ENCODE data around the gene GON7. TPM values are rescaled to one million over a fixed set of nuclear protein-coding genes. Genes with fewer than 3 reads are reported as not detected.

GON7 gene
- total and polyA plus RNA-seq, 11 donors = 10.3 to 27.4 (median 17.2) TPM

- no peak overlapping the region for H3K4me3 ChIP-seq
- peak overlapping the region in 2 of 12 donors; percentile 66 to 93 for H3K27ac ChIP-seq
- WGBS, 4 donors = 96 to 97% (median 97%) methylated on average over 3 of the region's 3 CpGs
- TF ChIP-seq CTCF (IDR thresholded peaks at IDR 0.05) (no peak), POLR2A (IDR thresholded peaks at IDR 0.05) (no peak)
- no peaks in the 10 kb centered on the region for H3K9me3 ChIP-seq
- intact Hi-C loops (cut with DNase I) = no loop called here
- peaks cover 0 to 57% (median 39%) of the 10 kb centered on the region in 9 donors for H3K36me3 ChIP-seq
- no peaks in the 10 kb centered on the region for H3K27me3 ChIP-seq
- ATAC-seq = no peak
- DNase-seq = no peak
- peaks cover 0 to 37% (median 23%) of the 10 kb centered on the region in 12 donors for H3K4me1 ChIP-seq
Observed at GRCh38 chr14:93186956-93187355, 19.9 kb downstream of the GON7 start.

GRCh38 chr14:93186466-93186865 is 20.4 kb downstream of the GON7 start:
- WGBS, 4 donors = 76 to 80% (median 79%) methylated on average over 6 of the region's 6 CpGs
- H3K9me3 ChIP-seq = no peaks in the 10 kb centered on the region
- peaks cover 0 to 58% (median 44%) of the 10 kb centered on the region in 9 donors for H3K36me3 ChIP-seq
- TF ChIP-seq POLR2A (IDR thresholded peaks at IDR 0.05) (no peak), CTCF (IDR thresholded peaks at IDR 0.05) (no peak)
- H3K4me3 ChIP-seq = peak overlapping the region in 2 of 12 donors; percentile 86 to 98
- ATAC-seq = no peak
- no peak for DNase-seq
- peaks cover 0 to 37% (median 23%) of the 10 kb centered on the region in 12 donors for H3K4me1 ChIP-seq
- no peaks in the 10 kb centered on the region for H3K27me3 ChIP-seq
- intact Hi-C loops (cut with DNase I) = no loop called here
- peak overlapping the region in 4 of 12 donors; percentile 66 to 97 (median 94) for H3K27ac ChIP-seq

GRCh38 chr14:93185349-93185720 is 21.5 kb downstream of the GON7 start:
- 1 to 2% (median 1%) methylated on average over 9 to 10 of the region's 10 CpGs for WGBS, 4 donors
- H3K36me3 ChIP-seq = peaks cover 0 to 52% (median 42%) of the 10 kb centered on the region in 9 donors
- TF ChIP-seq CTCF (IDR thresholded peaks at IDR 0.05) = no peak

GRCh38 chr14:93184391-93185348 is 22.2 kb downstream of the GON7 start, which contains the start of the genes LYSET and MOAP1:
TSS of gene LYSET (plus strand) at chr14:93185317. CDS start at chr14:93185406, 89 bp downstream.
TSS of gene MOAP1 (minus strand) at chr14:93184897. CDS start at chr14:93184242, 655 bp downstream.
- intact Hi-C loops (cut with DNase I) = loop anchor here in 5 of 10 donors (1.0 to 5.0 kb wide), 3 partner anchors 22 to 67 kb away; partner anchors contain the start of genes GON7 (in 5 of the 5), UBR7 (in 5 of the 5) and ITPK1 (in 1 of the 5)

More at GRCh38 chr14:93185349-93185720, 21.5 kb downstream of the GON7 start:
- intact Hi-C loops (cut with DNase I) = loop anchor here in 3 of 10 donors (2.0 kb wide), 1 partner anchor 21 kb away; the partner anchor contains the start of genes GON7 (in 3 of the 3) and UBR7 (in 3 of the 3)
- H3K4me1 ChIP-seq = peaks cover 0 to 37% (median 23%) of the 10 kb centered on the region in 12 donors
- H3K27me3 ChIP-seq = no peaks in the 10 kb centered on the region
- DNase-seq = no peak
- H3K9me3 ChIP-seq = no peaks in the 10 kb centered on the region
- peak overlapping the region; percentile 68 to 100 (median 96) for H3K4me3 ChIP-seq
- H3K27ac ChIP-seq = peak overlapping the region; percentile 76 to 98 (median 96)
- peak in 1 of 4 donors; percentile 2 for ATAC-seq

More at GRCh38 chr14:93184391-93185348, 22.2 kb downstream of the GON7 start, which contains the start of the genes LYSET and MOAP1:
- no peaks in the 10 kb centered on the region for H3K9me3 ChIP-seq
- DNase-seq (peak; percentile 90 to 95 (median 91)), ATAC-seq (peak; percentile 79 to 96 (median 95))
- H3K36me3 ChIP-seq = peaks cover 0 to 52% (median 42%) of the 10 kb centered on the region in 9 donors
- 0 to 1% (median 0%) methylated on average over 14 to 124 of the region's 124 CpGs for WGBS, 4 donors
- H3K27me3 ChIP-seq = no peaks in the 10 kb centered on the region
- H3K27ac ChIP-seq = peak within 1 kb of the TSS; percentile 76 to 98 (median 96)
- H3K4me1 ChIP-seq = peaks cover 0 to 37% (median 23%) of the 10 kb centered on the region in 12 donors
- peak within 1 kb of the TSS; percentile 68 to 100 (median 96) for H3K4me3 ChIP-seq
- TF ChIP-seq POLR2A (IDR thresholded peaks at IDR 0.05) (peak in 1 of 2 donors; percentile 81), CTCF (IDR thresholded peaks at IDR 0.05) (peak in 6 of 12 donors; percentile 16 to 42 (median 34))
